A549 (cell line): Measurements from ENCODE around the gene OR2S2. TPM values are rescaled to one million over a fixed set of nuclear protein-coding genes. Genes with fewer than 3 reads are reported as not detected.
A peak's percentile ranks its signal among the peaks of the same experiment; 100 is the strongest.
"Not testable (repeated sequence)": the region's sequence is repeated elsewhere in the genome, so short reads cannot be mapped to it uniquely, and the experiment has no call there.

Experiments
- ATAC-seq, 2 experiments: fragments of 200-7000 bp in 1 of 2; fragments of >200 bp in 1 of 2; cut with Nextera tagmentation in 1 of 2; cut with Tn5 transposase in 1 of 2; 3 replicates each; pipeline versions ENCODE4 v1.8.0 to v1.9.1; 2018 to 2020; ENCODE audit warnings: mild to moderate bottlenecking in 1 of 2, moderate library complexity in 1 of 2
- CTCF ChIA-PET: fragments of 300-600 bp; sonication (Branson Sonifier 250); formaldehyde crosslinking; extraction: SDS; loops from one replicate; lab custom pipeline; 2021; ENCODE audit warnings: antibody characterized with exemption, inconsistent platforms; lab: Yijun Ruan, JAX
- POLR2A ChIA-PET: fragments of 350-600 bp; formaldehyde crosslinking; extraction: SDS; loops from one replicate; lab custom pipeline; 2021; ENCODE audit warnings: antibody characterized with exemption, inconsistent platforms; lab: Yijun Ruan, JAX
- DNase-seq, 2 experiments: peaks; one replicate each; pipeline versions ENCODE4 v3.0.0 to v3.0.0-alpha.2; 2011 to 2016; ENCODE audit warnings: low read depth in 1 of 2, low spot score in 1 of 2
- FAIRE-seq: peaks from 2 replicates; lab custom pipeline; 2011; peaks lifted over from hg19 to GRCh38; lab: Jason Lieb, UNC
- H3K27ac ChIP-seq, 2 experiments: fragments of >200 bp; sonication (Bioruptor Twin); formaldehyde crosslinking; 3 replicates each; pipeline ENCODE4 v1.5.1; 2016 to 2017
- H3K4me1 ChIP-seq: fragments of >200 bp; sonication (Bioruptor Twin); formaldehyde crosslinking; 3 replicates; pipeline ENCODE4 v1.6.1; 2016
- H3K4me2 ChIP-seq: fragments of >200 bp; sonication (Bioruptor Twin); formaldehyde crosslinking; 3 replicates; pipeline ENCODE4 v1.6.1; 2016
- H3K4me3 ChIP-seq: fragments of >200 bp; sonication (Bioruptor Twin); formaldehyde crosslinking; 3 replicates; pipeline ENCODE4 v1.5.1; 2016
- H3K9me3 ChIP-seq: fragments of >200 bp; sonication (Bioruptor Twin); formaldehyde crosslinking; 3 replicates; pipeline ENCODE4 v1.6.1; 2016
- CEBPB ChIP-seq, 2 experiments: fragments of >200 bp in 1 of 2; sonication (Bioruptor Twin) in 1 of 2; formaldehyde crosslinking in 1 of 2; IDR thresholded peaks; 2 replicates each; pipeline ENCODE4 v1.6.1; 2012 to 2016
- EHMT2 ChIP-seq: fragments of 200-600 bp; sonication (generic); IDR thresholded peaks from 2 replicates; pipeline ENCODE4 v1.6.1; 2016; ENCODE audit warnings: antibody characterized with exemption, low read depth, mild to moderate bottlenecking, moderate library complexity
- EP300 ChIP-seq, 2 experiments: fragments of >200 bp; sonication (Bioruptor Twin); formaldehyde crosslinking; IDR thresholded peaks; 2 replicates in 1 of 2; 3 replicates in 1 of 2; pipeline ENCODE4 v1.6.1; 2016 to 2017
- ESRRA ChIP-seq: fragments of 150-350 bp; IDR thresholded peaks from 2 replicates; pipeline ENCODE4 v1.6.1; 2014; ENCODE audit warnings: mild to moderate bottlenecking, low read length, borderline replicate concordance
- GATA3 ChIP-seq: IDR thresholded peaks from 2 replicates; pipeline ENCODE4 v1.6.1; 2012; ENCODE audit warnings: borderline replicate concordance
- HEYL ChIP-seq: fragments of 250-450 bp; sonication (Bioruptor Pico); IDR thresholded peaks from 2 replicates; pipeline ENCODE4 v1.8.0; 2021; ENCODE audit warnings: mild to moderate bottlenecking, moderate library complexity
- HOXA7 ChIP-seq: fragments of 250-450 bp; sonication (Bioruptor Pico); IDR thresholded peaks from 2 replicates; pipeline ENCODE4 v1.5.0; 2020; ENCODE audit warnings: mild to moderate bottlenecking, moderate library complexity
- HOXB13 ChIP-seq: fragments of 250-450 bp; sonication (Bioruptor Pico); IDR thresholded peaks from 2 replicates; pipeline ENCODE4 v1.5.0; 2020; ENCODE audit warnings: low read depth, mild to moderate bottlenecking, moderate library complexity
- JUNB ChIP-seq: fragments of >200 bp; sonication (Bioruptor Twin); formaldehyde crosslinking; IDR thresholded peaks from 2 replicates; pipeline ENCODE4 v1.6.1; 2016
- MAFK ChIP-seq: fragments of 450-650 bp; IDR thresholded peaks from 2 replicates; pipeline ENCODE4 v1.6.1; 2014; ENCODE audit not compliant: partially characterized antibody
- MAZ ChIP-seq: fragments of 150-350 bp; IDR thresholded peaks from 2 replicates; pipeline ENCODE4 v1.6.1; 2014; ENCODE audit warnings: antibody characterized with exemption, low read depth, low read length, borderline replicate concordance
- NFE2L2 ChIP-seq: fragments of 150-350 bp; conservative IDR thresholded peaks from 2 replicates; pipeline ENCODE4 v1.6.1; 2014; ENCODE audit warnings: low read length
- NR3C1 ChIP-seq: fragments of >200 bp; sonication (Bioruptor Twin); formaldehyde crosslinking; IDR thresholded peaks from 3 replicates; pipeline ENCODE4 v1.6.1; 2017
- PBX3 ChIP-seq: IDR thresholded peaks from 2 replicates; pipeline ENCODE4 v1.6.1; 2012
- RAD21 ChIP-seq, 2 experiments: fragments of >200 bp in 1 of 2; sonication (Bioruptor Twin) in 1 of 2; formaldehyde crosslinking in 1 of 2; IDR thresholded peaks in 1 of 2; conservative IDR thresholded peaks in 1 of 2; 2 replicates in 1 of 2; 3 replicates in 1 of 2; pipeline ENCODE4 v1.6.1; 2012 to 2018; ENCODE audit warnings: inconsistent platforms in 1 of 2
- RFX5 ChIP-seq: fragments of 450-650 bp; IDR thresholded peaks from 2 replicates; pipeline ENCODE4 v1.7.1; 2014; ENCODE audit warnings: antibody characterized with exemption, mild to moderate bottlenecking, moderate library complexity
- SMC3 ChIP-seq: fragments of >200 bp; sonication (Bioruptor Twin); formaldehyde crosslinking; IDR thresholded peaks from 3 replicates; pipeline ENCODE4 v1.6.1; 2018; ENCODE audit warnings: inconsistent platforms
- ZNF302 ChIP-seq: fragments of 250-450 bp; sonication (Bioruptor Pico); IDR thresholded peaks from 2 replicates; pipeline ENCODE4 v1.9.0; 2021; ENCODE audit warnings: inconsistent platforms, mild to moderate bottlenecking, moderate library complexity
- WGBS: methylation state at CpG from one replicate; pipeline ENCODE4 v1.1.6; 2017; ENCODE audit errors: missing lambda C conversion rate; 5-methylcytosine and 5-hydroxymethylcytosine counted together
- polyA plus RNA-seq, 4 experiments: library from polyadenylated mRNA; depleted of rRNA in 3 of 4; stranded (reverse); fragments of >200 nt; fragmentation: RNase III in 1 of 4; extraction: RNeasy Plus Mini Kit Qiagen cat#74134 plus additional on column Dnase treatment in 1 of 4; gene quantifications; 2 replicates in 3 of 4; 3 replicates in 1 of 4; pipeline ENCODE4 v1.2.3, GENCODE V29; 2011 to 2017
- TF ChIP-seq, protein P1 (sequence below): fragments of 450-650 bp; IDR thresholded peaks from 2 replicates; pipeline ENCODE4 v1.6.1; 2014; ENCODE audit warnings: antibody characterized with exemption

The OR2S2 gene
- polyA plus RNA-seq, 2 of the 4 experiments (the other 2 are of a cell fraction), result not detected

- CTCF ChIA-PET, result no interaction called here
- TF ChIP-seq RFX5, result no peak
- TF ChIP-seq EP300 (IDR thresholded peaks at IDR 0.05), result no peak
- TF ChIP-seq CEBPB (IDR thresholded peaks at IDR 0.05), result 0 out of 4 replicates have a peak, but pooled peaks of 1 of the 2 experiments have one; percentile 4
- TF ChIP-seq, protein P1, sequence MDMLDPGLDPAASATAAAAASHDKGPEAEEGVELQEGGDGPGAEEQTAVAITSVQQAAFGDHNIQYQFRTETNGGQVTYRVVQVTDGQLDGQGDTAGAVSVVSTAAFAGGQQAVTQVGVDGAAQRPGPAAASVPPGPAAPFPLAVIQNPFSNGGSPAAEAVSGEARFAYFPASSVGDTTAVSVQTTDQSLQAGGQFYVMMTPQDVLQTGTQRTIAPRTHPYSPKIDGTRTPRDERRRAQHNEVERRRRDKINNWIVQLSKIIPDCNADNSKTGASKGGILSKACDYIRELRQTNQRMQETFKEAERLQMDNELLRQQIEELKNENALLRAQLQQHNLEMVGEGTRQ, result no peak
- no peak for TF ChIP-seq ESRRA
- no peak for TF ChIP-seq NFE2L2
- DNase-seq (no peak), ATAC-seq (no peak), FAIRE-seq (no peak)
- Histone ChIP-seq H3K4me2 (no peak overlapping the region), H3K4me1 (no peaks in the 10 kb centered on the region), H3K27ac (no peak overlapping the region), H3K9me3 (peaks cover 11% of the 10 kb centered on the region), H3K4me3 (no peak overlapping the region)
- 9% methylated on average over 1 of the region's 1 CpG for WGBS
- POLR2A ChIA-PET, result no interaction called here
These were observed 40.4 kb upstream of the OR2S2 start for GRCh38 chr9:35998333-35998732.

- POLR2A ChIA-PET, FAIRE-seq, DNase-seq, H3K27ac ChIP-seq, H3K4me3 ChIP-seq, H3K4me2 ChIP-seq, H3K4me1 ChIP-seq, ATAC-seq: not testable (repeated sequence)
- 76% methylated on average over 4 of the region's 4 CpGs for WGBS
- H3K9me3 ChIP-seq, result peaks cover 11% of the 10 kb centered on the region
- CTCF ChIA-PET, result interaction anchor here (1.4 kb wide), 2 partner anchors 27 to 42 kb away, joined by 5 to 7 read pairs; no protein-coding TSS in a partner anchor
These were observed 39.1 kb upstream of the OR2S2 start for GRCh38 chr9:35997016-35997415.

- peak in 1 of 2 experiments; percentile 10 for DNase-seq
These were observed 38.5 kb upstream of the OR2S2 start for GRCh38 chr9:35996358-35996970.

DNA sequence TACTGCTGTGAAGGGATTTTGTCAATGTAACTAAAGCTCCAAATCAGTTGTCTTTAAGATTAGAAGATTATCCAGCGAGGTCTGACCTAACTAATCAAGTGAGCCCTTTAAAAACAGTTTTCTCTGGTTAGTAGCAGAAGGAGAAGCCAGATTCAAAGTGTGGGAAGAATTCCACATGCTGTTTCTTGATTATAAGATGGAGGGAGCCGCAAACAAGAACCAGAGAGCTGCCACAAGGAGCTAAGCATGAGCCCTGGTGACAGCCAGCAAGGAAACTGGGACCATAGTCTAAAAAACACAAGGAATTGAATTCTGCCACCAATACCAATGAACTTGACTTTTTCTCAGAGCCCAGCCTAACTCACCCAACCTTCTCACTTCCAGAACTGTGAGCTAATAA is 37.0 kb upstream of the OR2S2 start:
- DNase-seq, result no peak
- CTCF ChIA-PET, result interaction anchor here (1.0 to 2.4 kb wide), 9 partner anchors 12 to 195 kb away, joined by 3 to 15 read pairs (median 5); no protein-coding TSS in a partner anchor
- WGBS, result 9% methylated on average over 2 of the region's 2 CpGs
- Histone ChIP-seq H3K4me3 (no peak overlapping the region), H3K4me2 (no peak overlapping the region), H3K4me1 (no peaks in the 10 kb centered on the region), H3K9me3 (peaks cover 11% of the 10 kb centered on the region), H3K27ac (no peak overlapping the region)
- TF ChIP-seq ZNF302 (no peak), SMC3 (no peak), MAZ (no peak), HOXA7 (CRISPR knock-in tag) (no peak), NR3C1 (no peak), MAFK (no peak), EHMT2 (no peak)
- no peak for ATAC-seq
- POLR2A ChIA-PET, result interaction anchor here (0.6 kb wide), 1 partner anchor 180 kb away, joined by 3 read pairs; the partner anchor contains the start of gene HINT2
- FAIRE-seq, result no peak

More at GRCh38 chr9:35996358-35996970, 38.5 kb upstream of the OR2S2 start:
- ATAC-seq (peak; percentile 64 to 71; a peak in 4 of 6 replicates), FAIRE-seq (no peak)
- no peaks in the 10 kb centered on the region for H3K4me1 ChIP-seq
- ChIA-PET POLR2A (no interaction called here), CTCF (interaction anchor here (0.6 to 1.4 kb wide), 5 partner anchors 13 to 553 kb away, joined by 3 to 7 read pairs (median 4); no protein-coding TSS in a partner anchor)
- 7% methylated on average over 1 of the region's 1 CpG for WGBS
- no peak overlapping the region for H3K4me3 ChIP-seq
- H3K9me3 ChIP-seq, result peaks cover 11% of the 10 kb centered on the region
- no peak overlapping the region for H3K27ac ChIP-seq
- H3K4me2 ChIP-seq, result no peak overlapping the region
- no peak for TF ChIP-seq GATA3
- no peak for TF ChIP-seq PBX3
- TF ChIP-seq JUNB, result no peak
- TF ChIP-seq HEYL (CRISPR knock-in tag), result no peak
- TF ChIP-seq NFE2L2, result 0 out of 2 replicates have a peak, but pooled peaks have one; percentile 4
- no peak for TF ChIP-seq HOXB13 (CRISPR knock-in tag)
- TF ChIP-seq ZNF302, result no peak
- no peak for TF ChIP-seq RAD21 (conservative IDR thresholded peaks at IDR 0.05 in 1 of 2, IDR thresholded peaks at IDR 0.05 in 1 of 2)
